ENCODE results near the gene FLCN.

The FLCN gene

DNA sequence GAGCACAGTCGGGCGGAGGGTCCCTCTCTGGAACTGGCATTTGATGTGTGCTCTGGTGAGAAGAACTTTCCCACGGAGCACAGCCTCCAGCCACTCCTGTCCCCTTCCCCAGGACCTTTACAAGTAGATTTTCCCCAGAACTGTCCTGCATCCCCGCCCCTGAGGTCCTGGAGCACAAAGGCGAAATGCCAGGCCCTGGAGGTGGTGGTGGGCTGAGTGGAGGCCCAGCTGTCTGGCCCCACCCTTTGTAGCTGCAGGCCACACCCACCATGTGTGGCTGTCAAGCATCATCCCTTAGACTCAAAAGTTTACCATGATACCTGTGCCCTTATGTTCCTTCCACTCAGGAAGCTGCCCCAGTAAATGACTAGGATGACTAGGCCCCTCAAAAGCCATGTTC, 68.6 kb downstream of the FLCN start:
- no peak for DNase-seq (ENCODE audit: low spot score)

DNA sequence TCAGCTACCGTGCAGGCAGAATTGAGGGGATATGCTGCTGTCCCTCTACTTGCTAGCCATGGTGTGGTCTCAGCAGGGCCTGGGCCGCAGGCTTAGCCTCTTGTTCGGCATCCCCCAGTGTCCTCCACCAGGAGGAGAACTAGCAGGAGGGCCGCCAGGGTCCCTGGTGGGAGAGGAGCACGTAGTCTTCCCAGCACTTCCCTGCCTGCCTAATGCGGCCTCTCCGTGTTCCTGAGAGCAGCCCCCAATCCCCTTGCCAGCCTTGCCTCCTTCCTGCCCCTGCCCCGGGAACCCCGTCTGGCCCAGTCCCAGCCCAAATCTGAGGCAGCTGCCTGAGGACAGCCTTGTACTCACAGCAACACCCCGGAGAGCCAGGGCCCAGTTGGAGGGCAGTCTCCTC, 69.0 kb downstream of the FLCN start:
- no peak for DNase-seq (ENCODE audit: low spot score)

DNA sequence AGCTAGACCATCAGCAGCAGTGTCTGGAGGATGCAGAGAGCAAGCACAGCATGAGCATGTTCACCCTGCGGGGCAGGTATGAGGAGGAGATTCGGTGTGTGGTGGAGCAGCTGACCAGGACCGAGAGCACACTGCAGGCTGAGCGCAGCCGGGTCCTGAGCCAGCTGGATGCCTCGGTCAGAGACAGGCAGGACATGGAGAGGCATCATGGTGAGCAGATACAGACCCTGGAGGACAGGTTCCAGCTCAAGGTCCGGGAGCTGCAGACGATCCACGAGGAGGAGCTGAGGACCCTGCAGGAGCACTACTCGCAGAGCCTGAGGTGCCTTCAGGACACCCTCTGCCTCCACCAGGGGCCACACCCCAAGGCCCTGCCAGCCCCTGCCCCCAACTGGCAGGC, 69.6 kb downstream of the FLCN start:
- no peak for DNase-seq (ENCODE audit: low spot score)

DNA sequence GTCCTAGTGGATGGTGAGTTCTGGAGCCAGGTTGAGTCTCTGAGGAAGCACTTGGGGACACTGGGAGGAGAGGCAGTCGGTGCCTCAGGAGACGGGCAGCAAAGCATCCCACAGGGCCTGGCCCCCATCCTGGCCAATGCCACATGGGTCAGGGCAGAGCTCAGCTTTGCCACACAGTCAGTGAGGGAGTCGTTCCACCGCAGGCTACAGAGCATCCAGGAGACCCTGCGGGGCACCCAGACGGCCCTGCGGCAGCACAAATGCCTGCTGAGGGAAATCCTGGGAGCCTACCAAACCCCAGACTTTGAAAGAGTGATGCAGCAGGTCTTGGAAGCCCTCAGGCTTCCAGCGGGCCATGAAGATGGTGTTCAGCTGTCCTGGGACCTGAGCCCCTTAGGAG, 70.5 kb downstream of the FLCN start:
- no peak for DNase-seq (ENCODE audit: low spot score)

DNA sequence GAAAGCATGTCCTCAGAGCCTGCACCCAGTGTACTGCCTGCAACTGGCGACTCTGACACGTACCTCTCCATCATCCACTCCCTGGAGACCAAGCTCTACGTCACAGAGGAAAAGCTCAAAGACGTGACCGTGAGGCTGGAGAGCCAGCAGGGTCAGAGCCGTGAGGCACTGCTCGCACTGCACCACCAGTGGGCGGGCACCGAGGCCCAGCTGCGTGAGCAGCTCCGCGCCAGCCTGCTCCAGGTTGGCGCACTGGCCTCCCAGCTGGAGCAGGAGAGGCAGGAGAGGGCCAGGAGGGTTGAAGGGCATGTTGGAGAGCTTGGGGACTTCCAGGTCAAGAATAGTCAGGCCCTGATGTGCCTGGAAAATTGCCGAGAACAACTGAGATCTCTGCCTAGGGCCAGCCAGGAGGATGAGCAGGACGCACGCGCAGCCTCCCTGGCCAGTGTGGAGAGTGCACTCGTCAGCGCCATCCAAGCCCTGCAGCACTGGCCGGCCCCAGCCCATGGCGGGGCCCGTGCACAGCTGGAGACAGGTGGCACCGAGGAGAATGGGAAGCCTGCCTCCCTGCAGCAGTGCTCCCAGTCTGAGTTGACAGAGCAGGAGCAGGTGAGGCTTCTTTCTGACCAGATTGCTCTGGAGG, 71.2 kb downstream of the FLCN start:
- no peak for DNase-seq (ENCODE audit: low spot score)

DNA sequence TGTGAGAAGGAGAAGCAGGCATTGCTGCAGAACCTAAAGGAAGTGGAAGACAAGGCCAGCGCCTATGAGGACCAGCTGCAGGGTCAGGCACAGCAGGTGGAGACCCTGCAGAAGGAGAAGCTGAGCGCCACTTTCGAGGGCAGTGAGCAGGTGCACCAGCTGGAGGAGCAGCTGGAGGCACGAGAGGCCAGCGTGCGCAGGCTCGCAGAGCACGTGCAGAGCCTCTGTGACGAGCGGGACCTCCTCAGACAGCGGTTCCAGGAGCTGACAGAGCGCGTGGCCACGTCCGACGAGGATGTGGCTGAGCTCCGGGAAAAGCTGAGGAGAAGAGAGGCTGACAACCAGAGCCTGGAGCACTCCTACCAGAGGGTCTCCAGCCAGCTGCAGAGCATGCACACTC, 72.3 kb downstream of the FLCN start:
- DNase-seq (ENCODE audit: low spot score): no peak

DNA sequence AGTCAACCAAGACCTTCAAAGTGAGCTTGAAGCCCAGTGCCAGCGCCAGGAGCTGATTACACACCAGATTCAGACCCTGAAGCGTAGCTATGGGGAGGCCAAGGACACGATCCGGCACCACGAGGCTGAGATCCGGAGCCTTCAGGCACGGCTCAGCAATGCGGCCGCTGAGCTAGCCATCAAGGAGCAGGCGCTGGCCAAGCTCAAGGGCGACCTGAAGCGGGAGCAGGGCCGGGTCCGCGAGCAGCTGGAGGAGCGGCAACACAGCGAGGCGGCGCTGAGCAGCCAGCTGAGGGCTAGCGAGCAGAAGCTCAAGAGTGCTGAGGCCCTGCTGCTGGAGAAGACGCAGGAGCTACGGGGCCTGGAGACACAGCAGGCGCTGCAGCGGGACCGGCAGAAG, 72.8 kb downstream of the FLCN start:
- DNase-seq (ENCODE audit: low spot score): no peak

Small RNAs within 50 kb of the gene (small RNA-seq; reads per million reads assigned to genes)
- 0 reads per million in 2 experiments for gene RNU6-767P

All from SK-N-DZ (cell line).